ENCODE measurements around the gene TRAPPC2.

Gene TRAPPC2

DNA sequence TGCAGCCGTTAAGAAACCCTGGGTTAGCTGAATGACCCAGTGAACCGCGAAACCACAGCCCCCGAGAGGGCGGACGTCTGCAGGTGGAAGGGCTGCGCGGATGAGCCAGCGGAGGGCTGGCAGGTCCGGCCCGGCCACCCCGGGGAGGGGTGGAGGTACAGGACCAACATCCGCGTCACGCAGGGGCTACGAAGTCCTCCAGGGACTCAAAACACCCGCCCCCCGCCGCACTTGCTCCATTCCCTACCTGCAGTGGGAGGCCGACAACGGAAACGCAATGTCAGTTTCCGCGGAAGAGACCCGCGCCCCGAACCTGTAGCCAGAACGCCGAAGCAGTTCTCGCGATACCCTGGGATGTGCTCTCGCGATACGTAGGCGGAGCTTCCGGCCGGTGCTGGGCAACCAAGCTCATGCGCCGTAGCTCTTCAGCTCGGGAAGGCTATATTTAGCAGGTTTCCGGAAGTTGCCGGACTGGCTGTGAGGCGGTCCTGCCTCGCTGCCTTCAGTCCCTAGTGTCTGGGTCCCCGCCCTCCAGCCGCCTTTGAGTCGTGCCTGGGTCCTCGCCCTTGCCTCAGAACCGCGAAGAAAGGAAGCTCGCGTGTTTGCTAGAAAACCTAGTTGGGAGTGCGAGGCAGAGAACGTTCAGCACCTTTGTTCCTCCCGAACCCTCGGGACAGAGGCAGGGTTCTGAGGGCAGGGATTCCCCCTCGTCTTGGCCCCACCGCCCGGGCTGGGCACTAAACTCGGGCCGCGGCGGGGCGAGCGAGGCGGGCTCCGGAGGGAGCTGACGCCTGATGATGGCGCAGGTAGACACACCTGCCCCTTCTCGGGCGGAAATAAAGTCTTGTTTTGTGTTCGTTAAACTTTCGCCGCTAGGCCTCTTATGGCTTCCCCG lies at the start of gene TRAPPC2, which contains the start of gene OFD1:
Gene TRAPPC2 (minus strand): TSS at position 343 of the 895 bp plus-strand sequence. CDS start 14,657 bp downstream, outside the sequence.
Gene OFD1 (plus strand): TSS at position 471 of the 895 bp plus-strand sequence. CDS start 324 bp downstream, at position 795.
- peak; percentile 85 for DNase-seq (ENCODE audit: extremely low read depth, low read depth)
- TF ChIP-seq, protein P1, sequence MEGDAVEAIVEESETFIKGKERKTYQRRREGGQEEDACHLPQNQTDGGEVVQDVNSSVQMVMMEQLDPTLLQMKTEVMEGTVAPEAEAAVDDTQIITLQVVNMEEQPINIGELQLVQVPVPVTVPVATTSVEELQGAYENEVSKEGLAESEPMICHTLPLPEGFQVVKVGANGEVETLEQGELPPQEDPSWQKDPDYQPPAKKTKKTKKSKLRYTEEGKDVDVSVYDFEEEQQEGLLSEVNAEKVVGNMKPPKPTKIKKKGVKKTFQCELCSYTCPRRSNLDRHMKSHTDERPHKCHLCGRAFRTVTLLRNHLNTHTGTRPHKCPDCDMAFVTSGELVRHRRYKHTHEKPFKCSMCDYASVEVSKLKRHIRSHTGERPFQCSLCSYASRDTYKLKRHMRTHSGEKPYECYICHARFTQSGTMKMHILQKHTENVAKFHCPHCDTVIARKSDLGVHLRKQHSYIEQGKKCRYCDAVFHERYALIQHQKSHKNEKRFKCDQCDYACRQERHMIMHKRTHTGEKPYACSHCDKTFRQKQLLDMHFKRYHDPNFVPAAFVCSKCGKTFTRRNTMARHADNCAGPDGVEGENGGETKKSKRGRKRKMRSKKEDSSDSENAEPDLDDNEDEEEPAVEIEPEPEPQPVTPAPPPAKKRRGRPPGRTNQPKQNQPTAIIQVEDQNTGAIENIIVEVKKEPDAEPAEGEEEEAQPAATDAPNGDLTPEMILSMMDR (IDR thresholded peaks at IDR 0.05; ENCODE audit: low read depth, low read length, missing control alignments), result no peak
- peak within 1 kb of the TSS; percentile 81 for H3K4me3 ChIP-seq (replicated peaks; ENCODE audit: low read depth, low read length)

- TF ChIP-seq, protein P1 (IDR thresholded peaks at IDR 0.05; ENCODE audit: low read depth, low read length, missing control alignments), result no peak
- no peak overlapping the region for H3K4me3 ChIP-seq (replicated peaks; ENCODE audit: low read depth, low read length)
- DNase-seq (ENCODE audit: extremely low read depth, low read depth), result no peak
These were observed 46.5 kb upstream of the TRAPPC2 start for GRCh38 chrX:13780868-13781427.

DNA sequence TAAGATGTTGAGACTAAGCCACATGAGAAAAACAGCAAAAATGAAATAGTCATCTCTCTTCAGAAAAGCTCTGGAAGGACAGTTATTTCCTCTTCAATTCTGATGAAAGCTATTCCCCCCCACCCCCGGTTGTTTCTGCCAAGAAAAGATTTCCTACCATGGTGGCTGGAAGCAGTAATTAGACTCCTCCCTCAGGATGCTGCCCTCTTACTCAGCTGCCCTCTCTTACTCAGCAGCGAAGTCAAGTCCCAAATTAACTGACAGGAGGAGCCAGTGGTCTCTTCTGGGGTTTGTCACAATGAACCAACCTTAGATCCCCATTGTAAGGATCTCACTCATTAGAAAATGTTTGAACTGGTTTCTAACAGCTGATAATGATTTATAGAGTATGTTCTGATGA lies 44.5 kb upstream of the TRAPPC2 start:
- peak; percentile 16 for DNase-seq (ENCODE audit: extremely low read depth, low read depth)
- no peak overlapping the region for H3K4me3 ChIP-seq (replicated peaks; ENCODE audit: low read depth, low read length)
- TF ChIP-seq, protein P1 (IDR thresholded peaks at IDR 0.05; ENCODE audit: low read depth, low read length, missing control alignments), result no peak

DNA sequence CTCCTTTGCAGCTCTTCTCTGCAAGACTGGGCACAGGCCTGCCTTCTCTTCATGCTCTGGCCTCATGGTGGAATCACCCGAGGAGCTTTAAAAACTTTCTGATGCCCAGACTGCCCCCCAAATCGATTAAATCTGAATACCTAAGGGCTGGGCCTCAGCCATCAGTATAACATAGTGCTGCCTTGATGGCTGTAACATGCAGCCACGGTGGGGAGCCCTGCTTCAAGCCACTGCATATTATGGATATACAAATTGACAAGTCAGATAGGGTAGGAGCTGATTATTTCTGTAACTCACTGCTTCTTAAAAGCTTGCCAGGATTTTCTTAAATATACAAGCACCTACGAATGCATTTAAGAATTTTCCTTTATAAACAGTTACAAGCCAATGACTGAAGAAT lies 42.0 kb upstream of the TRAPPC2 start:
- H3K4me3 ChIP-seq (replicated peaks; ENCODE audit: low read depth, low read length), result no peak overlapping the region
- DNase-seq (ENCODE audit: extremely low read depth, low read depth), result no peak
- TF ChIP-seq, protein P1 (IDR thresholded peaks at IDR 0.05; ENCODE audit: low read depth, low read length, missing control alignments), result no peak

DNA sequence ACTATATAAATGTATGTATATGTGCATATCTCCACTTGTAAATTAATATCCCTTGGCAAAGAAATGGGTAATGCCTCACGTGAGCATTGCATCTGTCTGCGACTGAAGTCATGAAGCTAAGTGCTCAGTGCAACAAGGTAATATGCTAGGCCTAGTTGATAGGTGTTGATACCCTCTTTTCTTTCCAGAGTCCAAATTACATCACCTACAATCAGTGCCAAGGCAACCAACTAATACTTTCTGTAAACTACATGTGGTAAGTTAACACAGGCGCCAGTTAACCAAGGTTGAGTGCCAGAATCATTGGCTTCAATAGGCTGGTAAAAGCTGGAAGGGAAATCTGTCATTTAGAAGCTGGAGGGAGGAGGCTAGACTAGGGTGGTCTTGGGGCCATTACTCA lies 41.4 kb upstream of the TRAPPC2 start:
- no peak for DNase-seq (ENCODE audit: extremely low read depth, low read depth)
- no peak overlapping the region for H3K4me3 ChIP-seq (replicated peaks; ENCODE audit: low read depth, low read length)
- TF ChIP-seq, protein P1 (IDR thresholded peaks at IDR 0.05; ENCODE audit: low read depth, low read length, missing control alignments), result no peak

DNA sequence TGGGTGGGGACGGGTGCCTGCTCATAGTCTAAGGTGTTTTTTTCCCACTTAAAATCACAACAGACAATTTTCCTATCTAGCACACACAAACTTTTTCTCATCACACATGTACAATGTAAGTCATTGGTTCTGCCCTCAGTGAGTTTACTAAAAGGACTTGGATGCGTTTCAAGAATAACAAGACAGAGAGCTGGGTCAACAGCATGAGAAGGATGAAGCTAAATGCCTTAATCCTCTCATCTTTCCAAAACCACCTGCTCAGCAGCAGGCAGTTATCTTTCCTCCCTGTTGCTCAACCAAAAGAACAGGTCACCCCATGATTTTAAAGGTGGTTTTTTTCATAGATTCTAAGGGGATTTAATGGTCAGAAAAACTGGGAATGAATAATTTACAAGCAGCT lies 40.3 kb upstream of the TRAPPC2 start:
- DNase-seq (ENCODE audit: extremely low read depth, low read depth), result no peak
- no peak overlapping the region for H3K4me3 ChIP-seq (replicated peaks; ENCODE audit: low read depth, low read length)
- TF ChIP-seq, protein P1 (IDR thresholded peaks at IDR 0.05; ENCODE audit: low read depth, low read length, missing control alignments), result no peak

Measured in HFF-Myc (cell line).